Prostate gland (tissue), 2 donors: ENCODE results near the gene KRTAP12-4.
"Not testable (repeated sequence)": the region's sequence is repeated elsewhere in the genome, so short reads cannot be mapped to it uniquely, and the experiment has no call there.

Experiments
- POLR2A ChIP-seq: fragments of 450-650 bp; IDR thresholded peaks from one replicate; pipeline ENCODE4 v1.6.1; 2016; ENCODE audit warnings: antibody characterized with exemption, mild to moderate bottlenecking
- TF ChIP-seq, protein P1 (sequence below), 4 experiments: fragments of 200-600 bp in 2 of 4; fragments of 450-650 bp in 2 of 4; sonication (generic) in 2 of 4; IDR thresholded peaks; 1 replicate in 3 of 4; 2 replicates in 1 of 4; pipeline ENCODE4 v1.5.1; 2016 to 2019; ENCODE audit warnings: antibody characterized with exemption in 4 of 4, mild to moderate bottlenecking in 2 of 4, moderate library complexity in 2 of 4

- TF ChIP-seq, protein P1, sequence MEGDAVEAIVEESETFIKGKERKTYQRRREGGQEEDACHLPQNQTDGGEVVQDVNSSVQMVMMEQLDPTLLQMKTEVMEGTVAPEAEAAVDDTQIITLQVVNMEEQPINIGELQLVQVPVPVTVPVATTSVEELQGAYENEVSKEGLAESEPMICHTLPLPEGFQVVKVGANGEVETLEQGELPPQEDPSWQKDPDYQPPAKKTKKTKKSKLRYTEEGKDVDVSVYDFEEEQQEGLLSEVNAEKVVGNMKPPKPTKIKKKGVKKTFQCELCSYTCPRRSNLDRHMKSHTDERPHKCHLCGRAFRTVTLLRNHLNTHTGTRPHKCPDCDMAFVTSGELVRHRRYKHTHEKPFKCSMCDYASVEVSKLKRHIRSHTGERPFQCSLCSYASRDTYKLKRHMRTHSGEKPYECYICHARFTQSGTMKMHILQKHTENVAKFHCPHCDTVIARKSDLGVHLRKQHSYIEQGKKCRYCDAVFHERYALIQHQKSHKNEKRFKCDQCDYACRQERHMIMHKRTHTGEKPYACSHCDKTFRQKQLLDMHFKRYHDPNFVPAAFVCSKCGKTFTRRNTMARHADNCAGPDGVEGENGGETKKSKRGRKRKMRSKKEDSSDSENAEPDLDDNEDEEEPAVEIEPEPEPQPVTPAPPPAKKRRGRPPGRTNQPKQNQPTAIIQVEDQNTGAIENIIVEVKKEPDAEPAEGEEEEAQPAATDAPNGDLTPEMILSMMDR (IDR thresholded peaks at IDR 0.05): not testable (repeated sequence)
- TF ChIP-seq POLR2A: not testable (repeated sequence)
Observed at GRCh38 chr21:44685050-44685449, 30.6 kb upstream of the KRTAP12-4 start.
